Activated CD8-positive, alpha-beta memory T cell treated with anti-CD3 and anti-CD28 coated beads, Interleukin-2, amount 50 U/mL, for 48 hours (primary cell): ENCODE results near the gene BCL6B.
A peak's percentile ranks its signal among the peaks of the same experiment; 100 is the strongest.

Source experiments
- DNase-seq: peaks from one replicate; pipeline ENCODE4 v3.0.0-alpha.2; 2020

Gene BCL6B

DNA sequence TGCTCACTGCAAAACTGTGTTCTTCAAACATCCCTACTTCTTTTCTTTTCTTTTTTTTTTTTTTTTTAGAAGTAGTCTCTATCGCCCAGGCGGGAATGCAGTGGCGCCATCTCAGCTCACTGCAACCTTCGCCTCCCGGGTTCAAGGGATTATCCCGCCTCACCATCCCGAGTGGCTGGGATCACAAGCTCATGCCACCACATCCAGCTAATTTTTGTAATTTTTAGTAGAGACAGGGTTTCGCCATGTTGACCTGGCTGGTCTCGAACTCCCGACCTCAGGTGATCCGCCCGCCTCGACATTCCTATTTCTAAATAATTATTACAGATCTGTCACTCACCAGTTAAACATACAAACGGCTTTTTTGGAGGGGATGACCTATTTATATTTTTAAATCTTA, 11.4 kb upstream of the BCL6B start:
- DNase-seq, result no peak

DNA sequence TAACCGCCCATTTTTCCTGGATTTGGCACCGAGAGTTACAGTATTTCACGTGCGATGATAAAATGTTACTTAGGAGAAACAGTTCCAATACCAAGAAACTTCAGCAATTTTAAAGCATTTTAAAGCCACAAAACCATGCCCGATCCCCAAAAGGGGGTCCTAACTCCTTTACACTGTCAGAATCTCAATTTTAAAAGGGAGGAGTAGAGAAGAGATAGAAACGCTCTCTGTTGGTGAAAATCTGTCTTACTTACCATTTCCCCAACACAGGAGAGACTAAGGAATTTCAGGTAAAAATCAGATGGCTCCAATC, 11.0 kb upstream of the BCL6B start:
- no peak for DNase-seq

- peak; percentile 98 for DNase-seq
These were observed 8.4 kb upstream of the BCL6B start for GRCh38 chr17:7014261-7014994.

DNA sequence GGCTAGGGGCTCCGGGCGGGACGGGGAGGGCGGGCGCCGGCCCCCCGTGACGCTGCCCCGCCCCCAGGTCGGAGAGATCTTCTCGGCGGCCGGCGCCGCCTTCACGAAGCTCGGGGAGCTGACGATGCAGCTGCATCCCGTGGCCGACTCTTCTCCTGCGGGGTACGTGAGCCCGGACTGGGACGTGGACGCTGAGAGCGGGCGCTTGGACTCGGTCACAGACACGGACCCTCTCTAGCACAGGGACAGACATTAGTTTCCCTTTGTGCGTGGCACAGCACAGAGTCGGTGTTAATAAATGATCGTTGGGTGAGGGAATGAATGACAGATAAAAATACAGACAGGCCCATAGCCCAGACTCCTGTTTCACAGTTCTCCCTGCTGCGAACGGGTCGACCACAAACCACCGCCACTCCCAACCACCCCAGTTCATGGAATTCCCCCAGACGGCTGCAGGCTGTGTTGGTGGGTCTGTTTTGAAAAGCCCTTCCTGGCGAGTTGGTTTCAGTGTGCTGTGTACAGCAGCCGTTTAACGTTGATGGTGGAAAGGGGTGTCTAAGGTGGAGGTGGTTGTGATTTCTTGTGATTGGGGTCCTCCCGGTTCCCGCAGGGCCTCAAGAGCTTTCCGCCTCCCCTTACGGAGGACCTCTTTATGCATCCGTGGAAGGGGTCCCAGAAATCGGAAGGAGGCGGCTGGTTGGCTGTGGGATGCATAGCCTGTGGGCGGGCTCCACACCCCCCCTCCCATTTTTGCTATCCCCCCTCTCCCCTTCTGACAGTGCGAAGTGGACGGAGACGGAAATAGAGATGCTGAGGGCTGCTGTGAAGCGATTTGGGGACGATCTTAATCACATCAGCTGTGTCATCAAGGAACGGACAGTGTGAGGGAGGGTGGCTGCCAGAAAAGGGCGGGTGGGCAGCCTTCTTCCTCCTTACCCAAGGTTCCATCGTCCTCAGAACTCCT, 7.6 kb upstream of the BCL6B start:
- peak; percentile 85 for DNase-seq

- no peak for DNase-seq
These were observed 6.4 kb upstream of the BCL6B start for GRCh38 chr17:7016418-7016817.

- no peak for DNase-seq
These were observed 5.7 kb upstream of the BCL6B start for GRCh38 chr17:7016886-7017826.

DNA sequence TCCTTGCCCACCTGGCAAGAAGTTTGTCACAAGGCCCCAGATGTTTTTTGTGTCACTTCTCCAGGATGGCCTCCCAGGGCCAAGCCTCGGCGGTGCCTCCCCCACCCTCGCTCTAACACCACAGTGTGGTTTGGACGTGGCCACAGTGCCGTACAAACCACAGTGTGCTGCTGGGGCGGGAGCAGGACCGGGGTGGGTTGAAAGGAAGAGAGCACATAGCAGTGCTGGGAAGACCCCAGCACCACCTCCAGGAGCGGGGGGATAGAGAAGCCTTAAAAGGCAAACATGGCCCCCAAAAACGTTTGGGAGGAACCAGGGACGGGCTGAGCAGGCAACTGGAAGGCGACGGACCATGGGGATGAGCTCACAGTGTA, 5.0 kb upstream of the BCL6B start:
- DNase-seq, result peak; percentile 74

DNA sequence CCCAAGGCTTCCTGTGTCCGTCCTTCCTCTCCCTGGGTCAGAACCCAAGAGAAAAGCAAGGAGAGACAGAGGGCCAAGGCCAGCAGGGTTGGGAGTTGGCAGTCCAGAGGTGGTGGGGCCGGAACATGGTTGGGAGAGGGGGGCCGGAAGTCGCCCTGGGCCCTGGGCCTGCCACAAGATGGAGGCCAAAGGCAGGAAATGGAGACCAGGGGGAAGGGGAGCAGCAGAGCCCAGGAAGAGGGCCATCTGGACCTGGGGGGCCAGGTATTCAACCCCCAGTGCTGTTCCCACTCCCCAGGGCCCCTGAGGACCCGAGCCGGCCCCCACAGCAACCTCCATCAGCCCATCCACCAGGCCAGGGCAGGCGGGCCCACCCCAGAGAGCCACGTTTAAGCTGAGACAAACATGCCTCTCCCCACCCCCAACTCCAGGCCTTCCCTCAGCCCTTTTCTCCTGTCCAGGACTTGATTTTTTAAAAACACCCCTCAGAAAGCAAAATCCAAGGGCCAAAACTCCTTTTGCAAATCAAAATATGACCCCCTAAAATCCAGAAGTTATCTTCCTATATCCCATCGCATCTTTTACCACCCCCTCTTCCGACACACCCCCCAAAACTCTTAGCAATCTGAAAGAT, 4.4 kb upstream of the BCL6B start:
- DNase-seq, result no peak

GRCh38 chr17:7019367-7019766, 3.5 kb upstream of the BCL6B start:
- DNase-seq, result no peak

GRCh38 chr17:7019839-7020519, 2.9 kb upstream of the BCL6B start:
- no peak for DNase-seq

- DNase-seq, result no peak
These were observed 1.8 kb upstream of the BCL6B start for GRCh38 chr17:7020894-7021664.

- peak; percentile 94 for DNase-seq
These were observed 664 bp upstream of the BCL6B start for GRCh38 chr17:7021993-7022778.

DNA sequence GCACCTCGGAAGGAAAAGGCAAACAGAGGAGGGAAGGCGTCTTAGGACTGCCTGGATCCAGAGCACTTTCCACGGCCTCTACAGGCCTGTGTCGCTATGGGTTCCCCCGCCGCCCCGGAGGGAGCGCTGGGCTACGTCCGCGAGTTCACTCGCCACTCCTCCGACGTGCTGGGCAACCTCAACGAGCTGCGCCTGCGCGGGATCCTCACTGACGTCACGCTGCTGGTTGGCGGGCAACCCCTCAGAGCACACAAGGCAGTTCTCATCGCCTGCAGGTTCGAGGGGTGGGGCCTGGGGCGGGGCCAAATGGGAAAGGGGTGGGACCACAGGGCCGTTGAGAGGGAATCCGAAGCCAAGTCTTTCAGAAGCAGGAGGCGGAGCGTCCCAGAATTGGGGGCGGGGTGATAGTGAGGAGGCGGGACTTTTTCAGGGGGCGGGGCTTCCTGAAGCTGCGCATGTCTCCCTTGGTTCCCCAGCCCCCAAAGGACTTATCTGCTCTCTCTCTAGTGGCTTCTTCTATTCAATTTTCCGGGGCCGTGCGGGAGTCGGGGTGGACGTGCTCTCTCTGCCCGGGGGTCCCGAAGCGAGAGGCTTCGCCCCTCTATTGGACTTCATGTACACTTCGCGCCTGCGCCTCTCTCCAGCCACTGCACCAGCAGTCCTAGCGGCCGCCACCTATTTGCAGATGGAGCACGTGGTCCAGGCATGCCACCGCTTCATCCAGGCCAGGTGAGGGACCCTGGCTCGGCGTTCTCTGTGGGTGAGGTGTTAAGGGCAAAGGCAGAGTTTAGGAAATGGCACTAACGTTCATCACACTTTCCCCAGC, 939 bp downstream of the BCL6B start:
- peak; percentile 98 for DNase-seq

DNA sequence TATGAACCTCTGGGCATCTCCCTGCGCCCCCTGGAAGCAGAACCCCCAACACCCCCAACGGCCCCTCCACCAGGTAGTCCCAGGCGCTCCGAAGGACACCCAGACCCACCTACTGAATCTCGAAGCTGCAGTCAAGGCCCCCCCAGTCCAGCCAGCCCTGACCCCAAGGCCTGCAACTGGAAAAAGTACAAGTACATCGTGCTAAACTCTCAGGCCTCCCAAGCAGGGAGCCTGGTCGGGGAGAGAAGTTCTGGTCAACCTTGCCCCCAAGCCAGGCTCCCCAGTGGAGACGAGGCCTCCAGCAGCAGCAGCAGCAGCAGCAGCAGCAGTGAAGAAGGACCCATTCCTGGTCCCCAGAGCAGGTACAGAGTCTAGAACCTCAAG, 1.5 kb downstream of the BCL6B start:
- DNase-seq, result no peak

DNA sequence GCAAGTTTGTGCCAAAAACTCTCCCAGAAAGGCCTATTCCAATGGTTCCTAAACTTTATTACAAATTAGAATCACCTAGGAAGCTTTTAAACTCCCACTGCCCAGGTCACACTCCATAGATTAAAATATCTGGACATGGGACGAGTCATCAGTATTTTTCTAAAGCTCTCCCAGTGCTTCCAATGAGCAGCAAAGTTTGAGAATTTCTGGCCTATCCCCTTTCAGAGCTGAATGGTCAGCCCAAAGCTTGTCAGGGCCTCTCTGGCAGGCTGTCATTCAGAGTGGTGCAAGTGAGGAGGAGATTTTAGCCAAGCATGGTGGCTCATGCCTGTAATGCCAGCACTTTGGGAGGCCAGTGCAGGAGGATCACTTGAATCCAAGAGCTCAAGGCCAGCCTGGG, 2.4 kb downstream of the BCL6B start:
- DNase-seq, result no peak

DNA sequence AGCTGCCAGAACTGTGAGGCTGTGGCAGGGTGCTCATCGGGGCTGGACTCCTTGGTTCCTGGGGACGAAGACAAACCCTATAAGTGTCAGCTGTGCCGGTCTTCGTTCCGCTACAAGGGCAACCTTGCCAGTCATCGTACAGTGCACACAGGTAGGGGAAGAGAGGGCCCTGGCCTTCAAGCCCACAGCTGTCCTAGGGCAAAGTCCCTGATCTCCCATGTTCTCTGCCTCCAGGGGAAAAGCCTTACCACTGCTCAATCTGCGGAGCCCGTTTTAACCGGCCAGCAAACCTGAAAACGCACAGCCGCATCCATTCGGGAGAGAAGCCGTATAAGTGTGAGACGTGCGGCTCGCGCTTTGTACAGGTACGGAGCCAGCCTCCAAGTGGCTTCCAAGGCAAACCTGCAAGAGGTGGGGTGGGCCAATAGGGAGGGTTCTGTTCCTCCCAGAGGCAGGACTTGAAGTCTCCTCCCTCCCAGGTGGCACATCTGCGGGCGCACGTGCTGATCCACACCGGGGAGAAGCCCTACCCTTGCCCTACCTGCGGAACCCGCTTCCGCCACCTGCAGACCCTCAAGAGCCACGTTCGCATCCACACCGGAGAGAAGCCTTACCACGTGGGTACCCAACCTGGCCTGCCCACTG, 3.7 kb downstream of the BCL6B start:
- DNase-seq, result no peak

- no peak for DNase-seq
These were observed 4.5 kb downstream of the BCL6B start for GRCh38 chr17:7027335-7027734.

GRCh38 chr17:7029096-7029495, 6.2 kb downstream of the BCL6B start:
- DNase-seq, result no peak

- no peak for DNase-seq
These were observed 6.8 kb downstream of the BCL6B start for GRCh38 chr17:7029659-7030058.
